IMR-90 (cell line): ENCODE results near the gene DUOX1. TPM values are rescaled to one million over a fixed set of nuclear protein-coding genes. Genes with fewer than 3 reads are reported as not detected.

ENCODE experiments used
- ATAC-seq: fragments of 200-7000 bp; cut with Tn5 transposase; 2 replicates; pipeline ENCODE4 v1.9.1; 2020; ENCODE audit warnings: low read depth, mild to moderate bottlenecking, moderate library complexity
- BruUV-seq: library from RNA; stranded (reverse); fragments of 400-500 nt; replicated peaks from 2 replicates; lab custom pipeline; 2021; lab: Mats Ljungman, UMichigan
- CTCF ChIA-PET: fragments of 300-600 bp; formaldehyde crosslinking; extraction: SDS; loops from one replicate; lab custom pipeline; 2021; ENCODE audit warnings: antibody characterized with exemption; lab: Yijun Ruan, JAX
- POLR2A ChIA-PET: fragments of 300-600 bp; sonication (Branson Sonifier 250); formaldehyde crosslinking; loops from one replicate; lab custom pipeline; 2022; ENCODE audit warnings: antibody characterized with exemption; ENCODE audit not compliant: unreplicated experiment; lab: Charles Lee
- DNase-seq: peaks from one replicate; pipeline ENCODE4 v3.0.0; 2013
- H2AFZ ChIP-seq: replicated peaks from 2 replicates; pipeline ENCODE3; 2013; ENCODE audit warnings: low read length, mild to moderate bottlenecking; ENCODE audit not compliant: poor library complexity
- H2AK5ac ChIP-seq: 2 replicates; pipeline ENCODE4 v1.6.1; 2013; ENCODE audit warnings: low read depth, low read length, inconsistent platforms
- H2AK9ac ChIP-seq: replicated peaks from 2 replicates; pipeline ENCODE3; 2013; ENCODE audit warnings: mild to moderate bottlenecking, low read depth, low read length, moderate library complexity; ENCODE audit not compliant: poor library complexity
- H2BK120ac ChIP-seq: 2 replicates; pipeline ENCODE4 v1.6.1; 2013; ENCODE audit warnings: low read depth, low read length, inconsistent platforms
- H2BK15ac ChIP-seq: 3 replicates; pipeline ENCODE4 v1.6.1; 2013; ENCODE audit warnings: low read depth, low read length, inconsistent platforms
- H2BK20ac ChIP-seq: 2 replicates; pipeline ENCODE4 v1.6.1; 2013; ENCODE audit warnings: low read depth, mild to moderate bottlenecking, inconsistent platforms, low read length, moderate library complexity
- H2BK5ac ChIP-seq: 2 replicates; pipeline ENCODE4 v1.6.1; 2013; ENCODE audit warnings: mild to moderate bottlenecking, low read depth, low read length, inconsistent platforms; ENCODE audit not compliant: poor library complexity, severe bottlenecking
- H3K14ac ChIP-seq: replicated peaks from 2 replicates; pipeline ENCODE4 v1.6.1; 2013; ENCODE audit warnings: low read depth, low read length, inconsistent platforms
- H3K18ac ChIP-seq: 2 replicates; pipeline ENCODE4 v1.6.1; 2013; ENCODE audit warnings: low read depth, low read length, control low read depth
- H3K23ac ChIP-seq: 2 replicates; pipeline ENCODE4 v1.6.1; 2013; ENCODE audit warnings: low read depth, low read length, inconsistent platforms
- H3K27ac ChIP-seq: 2 replicates; pipeline ENCODE4 v1.5.1; 2013; ENCODE audit warnings: mild to moderate bottlenecking, control low read depth, low read length; ENCODE audit not compliant: insufficient read depth
- H3K27me3 ChIP-seq: 2 replicates; pipeline ENCODE4 v1.6.1; 2013; ENCODE audit warnings: low read length; ENCODE audit not compliant: control insufficient read depth, insufficient read depth
- H3K36me3 ChIP-seq: 2 replicates; pipeline ENCODE4 v1.6.1; 2013; ENCODE audit warnings: low read length, mixed read lengths; ENCODE audit not compliant: control insufficient read depth, insufficient read depth
- H3K4ac ChIP-seq: 2 replicates; pipeline ENCODE4 v1.6.1; 2013; ENCODE audit warnings: low read depth, low read length, inconsistent platforms
- H3K4me1 ChIP-seq: 2 replicates; pipeline ENCODE4 v1.6.1; 2013; ENCODE audit warnings: low read length, mixed read lengths; ENCODE audit not compliant: control insufficient read depth, insufficient read depth
- H3K4me2 ChIP-seq: 2 replicates; pipeline ENCODE4 v1.6.1; 2013; ENCODE audit warnings: low read depth, mild to moderate bottlenecking, control low read depth, low read length, moderate library complexity
- H3K4me3 ChIP-seq: 2 replicates; pipeline ENCODE4 v1.5.1; 2013; ENCODE audit warnings: low read depth, mild to moderate bottlenecking, control low read depth, low read length, moderate library complexity; ENCODE audit not compliant: insufficient read depth
- H3K56ac ChIP-seq: 2 replicates; pipeline ENCODE4 v1.6.1; 2013; ENCODE audit warnings: low read length, inconsistent platforms; ENCODE audit not compliant: insufficient read depth; ENCODE audit errors: extremely low read depth
- H3K79me1 ChIP-seq, 2 experiments: 2 replicates each; pipeline ENCODE4 v1.6.1; 2013; ENCODE audit warnings: low read length in 2 of 2, inconsistent platforms in 1 of 2, low read depth in 1 of 2
- H3K9ac ChIP-seq: 2 replicates; pipeline ENCODE4 v1.6.1; 2013; ENCODE audit warnings: low read depth, low read length, control low read depth
- H3K9me1 ChIP-seq: 2 replicates; pipeline ENCODE4 v1.6.1; 2013; ENCODE audit warnings: low read length, inconsistent platforms; ENCODE audit not compliant: insufficient read depth
- H3K9me3 ChIP-seq: 2 replicates; pipeline ENCODE4 v1.6.1; 2013; ENCODE audit warnings: low read length; ENCODE audit not compliant: control insufficient read depth, insufficient read depth
- H4K20me1 ChIP-seq: 2 replicates; pipeline ENCODE4 v1.6.1; 2013; ENCODE audit warnings: low read length, inconsistent platforms; ENCODE audit not compliant: insufficient read depth
- H4K5ac ChIP-seq: 2 replicates; pipeline ENCODE4 v1.6.1; 2013; ENCODE audit warnings: mild to moderate bottlenecking, low read depth, low read length, control low read depth
- H4K8ac ChIP-seq, 2 experiments: 2 replicates each; pipeline ENCODE4 v1.6.1; 2013; ENCODE audit warnings: low read depth in 2 of 2, low read length in 2 of 2, control low read depth in 1 of 2, inconsistent platforms in 1 of 2
- H4K91ac ChIP-seq: 2 replicates; pipeline ENCODE4 v1.6.1; 2013; ENCODE audit warnings: low read depth, low read length, inconsistent platforms; ENCODE audit not compliant: insufficient read depth
- BHLHE40 ChIP-seq: fragments of 150-350 bp; IDR thresholded peaks from 2 replicates; pipeline ENCODE4 v1.6.1; 2016; ENCODE audit warnings: mild to moderate bottlenecking, low read depth, low read length
- FOS ChIP-seq: fragments of 150-350 bp; IDR thresholded peaks from 2 replicates; pipeline ENCODE4 v1.6.1; 2016; ENCODE audit warnings: low read depth, low read length
- MAFK ChIP-seq: IDR thresholded peaks from 2 replicates; pipeline ENCODE4 v1.6.1; 2012; ENCODE audit warnings: low read depth, low read length, improper control_type of control experiment
- MXI1 ChIP-seq: IDR thresholded peaks from 2 replicates; pipeline ENCODE4 v1.6.1; 2012; ENCODE audit warnings: low read depth, mild to moderate bottlenecking, low read length, moderate library complexity, borderline replicate concordance
- POLR2A ChIP-seq: IDR thresholded peaks from 2 replicates; pipeline ENCODE4 v1.6.1; 2012; ENCODE audit warnings: mild to moderate bottlenecking, low read depth, low read length
- RCOR1 ChIP-seq: IDR thresholded peaks from 2 replicates; pipeline ENCODE4 v1.6.1; 2012; ENCODE audit warnings: mild to moderate bottlenecking, low read length, improper control_type of control experiment; ENCODE audit not compliant: insufficient replicate concordance
- WGBS, 2 experiments: methylation state at CpG; one replicate each; pipeline versions ENCODE4 v1.1.5 to v1.1.7; 2013; ENCODE audit warnings: missing lambda C conversion rate in 2 of 2; ENCODE audit not compliant: insufficient read length in 1 of 2; ENCODE audit errors: extremely low coverage in 2 of 2; 5-methylcytosine and 5-hydroxymethylcytosine counted together
- dilution Hi-C: fragments of 300-500 bp; cut with HindIII; formaldehyde crosslinking; loops from one replicate; pipeline ENCODE4 v1.14.3; 2018; ENCODE audit warnings: low sequenced_read_pairs; ENCODE audit not compliant: unreplicated experiment
- in situ Hi-C: fragments of 300-500 bp; cut with MboI; formaldehyde crosslinking; loops from 3 replicates; pipeline ENCODE4 v1.14.3; 2019; ENCODE audit warnings: low sequenced_read_pairs, inconsistent platforms, mixed read lengths
- intact Hi-C: fragments of 100-400 bp; cut with micrococcal nuclease; formaldehyde crosslinking; loops from 2 replicates; pipeline ENCODE4 v1.10.0; 2022
- polyA plus RNA-seq, 3 experiments: library from polyadenylated mRNA; depleted of rRNA; stranded (reverse); fragments of >200 nt; gene quantifications; 2 replicates each; pipeline ENCODE4 v1.2.3, GENCODE V29; 2012; ENCODE audit warnings: low replicate concordance in 1 of 3
- total RNA-seq: library from RNA; depleted of rRNA; stranded (reverse); fragments of >200 nt; gene quantifications from 2 replicates; pipeline ENCODE4 v1.2.3, GENCODE V29; 2012

The DUOX1 gene
- total and polyA plus RNA-seq, 2 of the 4 experiments (the other 2 are of a cell fraction), result not detected

DNA sequence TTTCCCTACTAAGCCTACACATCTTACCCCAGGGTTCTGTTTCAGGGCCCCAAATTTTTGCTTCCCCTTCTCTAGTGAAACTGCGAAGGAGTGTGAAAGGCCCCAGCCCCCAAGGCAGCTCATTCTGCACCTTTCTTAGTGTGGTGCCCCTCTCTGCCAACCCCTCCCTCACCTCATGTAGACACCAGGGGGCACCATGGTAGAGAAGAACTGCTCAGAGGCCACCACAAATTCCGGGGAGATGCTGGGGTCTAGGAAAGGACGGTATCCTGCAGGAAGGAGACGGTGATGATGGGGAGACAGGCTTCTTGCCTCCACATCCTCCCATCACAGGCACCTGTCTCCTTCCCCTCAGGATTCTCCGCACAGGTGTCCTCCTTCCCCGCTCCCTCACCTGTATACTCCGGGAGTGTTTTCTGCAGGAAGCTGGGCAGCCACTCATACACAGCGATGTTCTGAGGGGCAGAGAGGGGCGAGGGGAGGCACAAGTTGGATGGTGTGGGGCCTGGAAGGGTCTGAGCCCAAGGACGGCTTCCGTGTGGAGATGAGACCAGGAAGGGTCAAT is 19.5 kb upstream of the DUOX1 start:
- Histone ChIP-seq H2AK9ac (no peak overlapping the region), H3K36me3 (no peaks in the 10 kb centered on the region), H3K14ac (no peak overlapping the region), H2AFZ (no peak overlapping the region), H2AK5ac (no peak overlapping the region), H2BK15ac (no peak overlapping the region), H3K56ac (no peak overlapping the region), H3K27me3 (peaks cover 83% of the 10 kb centered on the region), H4K8ac (no peak overlapping the region), H4K5ac (no peak overlapping the region), H3K9ac (no peak overlapping the region), H3K9me3 (no peaks in the 10 kb centered on the region), H2BK120ac (no peak overlapping the region), H2BK20ac (no peak overlapping the region), H3K4ac (no peak overlapping the region), H3K18ac (no peak overlapping the region), H3K79me1 (no peaks in the 10 kb centered on the region), H3K4me1 (no peaks in the 10 kb centered on the region), H3K27ac (no peak overlapping the region), H3K9me1 (no peaks in the 10 kb centered on the region), H4K20me1 (no peaks in the 10 kb centered on the region), H2BK5ac (no peak overlapping the region), H3K4me2 (no peak overlapping the region), H3K23ac (no peak overlapping the region), H4K91ac (no peak overlapping the region), H3K4me3 (no peak overlapping the region)
- DNase-seq (no peak), ATAC-seq (no peak)
- no CpG with 5 or more reads among the region's 11 CpGs for WGBS, 2 experiments
- CTCF ChIA-PET, result interaction anchor here (2.7 kb wide), 1 partner anchor 8 kb away, joined by 12 read pairs; no protein-coding TSS in a partner anchor
- in situ Hi-C loops, result no loop called here
- intact Hi-C loops, result no loop called here
- POLR2A ChIA-PET, result no interaction called here
- dilution Hi-C loops, result no loop called here
- TF ChIP-seq BHLHE40 (no peak), FOS (no peak), MXI1 (no peak), POLR2A (no peak), MAFK (no peak), RCOR1 (no peak)
- BruUV-seq, result no TSS peak
